Measurements from ENCODE around the gene ZNF32. TPM values are rescaled to one million over a fixed set of nuclear protein-coding genes. Genes with fewer than 3 reads are reported as not detected.
A peak's percentile ranks its signal among the peaks of the same experiment; 100 is the strongest.

ZNF32 gene
- total RNA-seq, 1 experiment from 2014 or later, result 23.9 TPM

DNA sequence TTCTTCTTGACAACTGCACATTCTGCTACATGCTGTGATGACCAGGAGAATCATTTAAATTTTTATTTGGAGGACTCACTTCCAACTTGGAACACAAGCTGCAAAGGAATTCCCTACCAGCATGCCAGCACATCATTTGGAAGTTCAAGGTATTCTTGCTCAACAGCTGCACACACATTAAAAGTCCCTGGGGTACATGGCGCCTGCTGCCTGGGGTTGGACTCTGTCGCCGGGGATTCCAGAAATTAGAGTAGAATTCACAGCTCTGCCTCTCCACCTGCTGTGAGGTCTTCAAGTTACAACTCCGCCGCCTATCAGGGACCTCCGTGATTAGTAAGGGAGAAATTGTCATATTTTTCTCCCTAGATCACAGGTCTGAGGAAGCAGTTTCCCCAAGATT, 1.1 kb downstream of the ZNF32 start:
- ChIA-PET POLR2A (no interaction called here), CTCF (interaction anchor here (0.8 to 1.9 kb wide), 2 partner anchors 36 to 74 kb away, joined by 3 to 6 read pairs; no protein-coding TSS in a partner anchor)
- TF ChIP-seq, protein P1, sequence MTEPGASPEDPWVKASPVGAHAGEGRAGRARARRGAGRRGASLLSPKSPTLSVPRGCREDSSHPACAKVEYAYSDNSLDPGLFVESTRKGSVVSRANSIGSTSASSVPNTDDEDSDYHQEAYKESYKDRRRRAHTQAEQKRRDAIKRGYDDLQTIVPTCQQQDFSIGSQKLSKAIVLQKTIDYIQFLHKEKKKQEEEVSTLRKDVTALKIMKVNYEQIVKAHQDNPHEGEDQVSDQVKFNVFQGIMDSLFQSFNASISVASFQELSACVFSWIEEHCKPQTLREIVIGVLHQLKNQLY (CRISPR knock-in tag; IDR thresholded peaks at IDR 0.05), result no peak
- no peak for TF ChIP-seq SMAD4 (CRISPR knock-in tag; IDR thresholded peaks at IDR 0.05)
- no peak for TF ChIP-seq ZNF317 (CRISPR knock-in tag; IDR thresholded peaks at IDR 0.05; ENCODE audit: borderline replicate concordance, low read depth)
- no peak for TF ChIP-seq NR2C2 (CRISPR knock-in tag; IDR thresholded peaks at IDR 0.05)
- TF ChIP-seq, protein P2, sequence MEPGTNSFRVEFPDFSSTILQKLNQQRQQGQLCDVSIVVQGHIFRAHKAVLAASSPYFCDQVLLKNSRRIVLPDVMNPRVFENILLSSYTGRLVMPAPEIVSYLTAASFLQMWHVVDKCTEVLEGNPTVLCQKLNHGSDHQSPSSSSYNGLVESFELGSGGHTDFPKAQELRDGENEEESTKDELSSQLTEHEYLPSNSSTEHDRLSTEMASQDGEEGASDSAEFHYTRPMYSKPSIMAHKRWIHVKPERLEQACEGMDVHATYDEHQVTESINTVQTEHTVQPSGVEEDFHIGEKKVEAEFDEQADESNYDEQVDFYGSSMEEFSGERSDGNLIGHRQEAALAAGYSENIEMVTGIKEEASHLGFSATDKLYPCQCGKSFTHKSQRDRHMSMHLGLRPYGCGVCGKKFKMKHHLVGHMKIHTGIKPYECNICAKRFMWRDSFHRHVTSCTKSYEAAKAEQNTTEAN (CRISPR knock-in tag; IDR thresholded peaks at IDR 0.05), result no peak
- no peak for TF ChIP-seq RORB (CRISPR knock-in tag; IDR thresholded peaks at IDR 0.05)
- TF ChIP-seq, protein P3, sequence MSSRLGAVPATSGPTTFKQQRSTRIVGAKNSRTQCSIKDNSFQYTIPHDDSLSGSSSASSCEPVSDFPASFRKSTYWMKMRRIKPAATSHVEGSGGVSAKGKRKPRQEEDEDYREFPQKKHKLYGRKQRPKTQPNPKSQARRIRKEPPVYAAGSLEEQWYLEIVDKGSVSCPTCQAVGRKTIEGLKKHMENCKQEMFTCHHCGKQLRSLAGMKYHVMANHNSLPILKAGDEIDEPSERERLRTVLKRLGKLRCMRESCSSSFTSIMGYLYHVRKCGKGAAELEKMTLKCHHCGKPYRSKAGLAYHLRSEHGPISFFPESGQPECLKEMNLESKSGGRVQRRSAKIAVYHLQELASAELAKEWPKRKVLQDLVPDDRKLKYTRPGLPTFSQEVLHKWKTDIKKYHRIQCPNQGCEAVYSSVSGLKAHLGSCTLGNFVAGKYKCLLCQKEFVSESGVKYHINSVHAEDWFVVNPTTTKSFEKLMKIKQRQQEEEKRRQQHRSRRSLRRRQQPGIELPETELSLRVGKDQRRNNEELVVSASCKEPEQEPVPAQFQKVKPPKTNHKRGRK (CRISPR knock-in tag; IDR thresholded peaks at IDR 0.05; ENCODE audit: borderline replicate concordance), result no peak
- TF ChIP-seq, protein P4, sequence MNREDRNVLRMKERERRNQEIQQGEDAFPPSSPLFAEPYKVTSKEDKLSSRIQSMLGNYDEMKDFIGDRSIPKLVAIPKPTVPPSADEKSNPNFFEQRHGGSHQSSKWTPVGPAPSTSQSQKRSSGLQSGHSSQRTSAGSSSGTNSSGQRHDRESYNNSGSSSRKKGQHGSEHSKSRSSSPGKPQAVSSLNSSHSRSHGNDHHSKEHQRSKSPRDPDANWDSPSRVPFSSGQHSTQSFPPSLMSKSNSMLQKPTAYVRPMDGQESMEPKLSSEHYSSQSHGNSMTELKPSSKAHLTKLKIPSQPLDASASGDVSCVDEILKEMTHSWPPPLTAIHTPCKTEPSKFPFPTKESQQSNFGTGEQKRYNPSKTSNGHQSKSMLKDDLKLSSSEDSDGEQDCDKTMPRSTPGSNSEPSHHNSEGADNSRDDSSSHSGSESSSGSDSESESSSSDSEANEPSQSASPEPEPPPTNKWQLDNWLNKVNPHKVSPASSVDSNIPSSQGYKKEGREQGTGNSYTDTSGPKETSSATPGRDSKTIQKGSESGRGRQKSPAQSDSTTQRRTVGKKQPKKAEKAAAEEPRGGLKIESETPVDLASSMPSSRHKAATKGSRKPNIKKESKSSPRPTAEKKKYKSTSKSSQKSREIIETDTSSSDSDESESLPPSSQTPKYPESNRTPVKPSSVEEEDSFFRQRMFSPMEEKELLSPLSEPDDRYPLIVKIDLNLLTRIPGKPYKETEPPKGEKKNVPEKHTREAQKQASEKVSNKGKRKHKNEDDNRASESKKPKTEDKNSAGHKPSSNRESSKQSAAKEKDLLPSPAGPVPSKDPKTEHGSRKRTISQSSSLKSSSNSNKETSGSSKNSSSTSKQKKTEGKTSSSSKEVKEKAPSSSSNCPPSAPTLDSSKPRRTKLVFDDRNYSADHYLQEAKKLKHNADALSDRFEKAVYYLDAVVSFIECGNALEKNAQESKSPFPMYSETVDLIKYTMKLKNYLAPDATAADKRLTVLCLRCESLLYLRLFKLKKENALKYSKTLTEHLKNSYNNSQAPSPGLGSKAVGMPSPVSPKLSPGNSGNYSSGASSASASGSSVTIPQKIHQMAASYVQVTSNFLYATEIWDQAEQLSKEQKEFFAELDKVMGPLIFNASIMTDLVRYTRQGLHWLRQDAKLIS (CRISPR knock-in tag; IDR thresholded peaks at IDR 0.05; ENCODE audit: borderline replicate concordance), result no peak
- no peak for ATAC-seq
- Mint-ChIP-seq H3K9me3 (peaks cover 45% of the 10 kb centered on the region), H3K4me3 (peak overlapping the region; percentile 91), H3K36me3 (peaks cover 49% of the 10 kb centered on the region), H3K4me1 (peaks cover 15% of the 10 kb centered on the region), H3K27me3 (ENCODE audit: low read depth) (peaks cover 47% of the 10 kb centered on the region), H3K27ac (no peak overlapping the region)
- no peak for DNase-seq (ENCODE audit: low spot score)

DNA sequence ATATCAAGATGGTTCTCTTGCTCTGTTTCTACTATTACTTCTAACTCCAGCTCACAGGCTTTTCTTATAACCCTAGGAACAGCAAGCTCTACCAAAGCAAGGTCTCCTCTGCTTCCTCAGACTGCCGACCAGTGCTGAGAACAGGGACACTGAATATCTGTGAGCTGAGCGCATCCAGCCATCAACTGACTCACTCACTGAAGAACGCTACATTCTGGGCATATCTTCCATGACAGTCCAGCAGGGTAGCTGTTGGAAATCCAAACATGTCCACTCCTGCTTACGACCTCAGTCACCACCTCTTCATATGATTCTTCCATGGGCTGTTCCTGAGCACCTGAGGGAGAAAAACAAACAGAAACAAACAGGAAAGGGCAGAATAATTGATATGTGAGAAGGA, 2.8 kb downstream of the ZNF32 start:
- DNase-seq (ENCODE audit: low spot score), result no peak
- H3K27ac Mint-ChIP-seq, result no peak overlapping the region
- peaks cover 44% of the 10 kb centered on the region for H3K27me3 Mint-ChIP-seq (ENCODE audit: low read depth)
- ATAC-seq, result no peak
- H3K36me3 Mint-ChIP-seq, result peaks cover 63% of the 10 kb centered on the region
- H3K9me3 Mint-ChIP-seq, result peaks cover 60% of the 10 kb centered on the region
- H3K4me1 Mint-ChIP-seq, result peaks cover 14% of the 10 kb centered on the region
- POLR2A ChIA-PET, result no interaction called here
- CTCF ChIA-PET, result interaction anchor here (0.7 kb wide), 1 partner anchor 440 kb away, joined by 4 read pairs; no protein-coding TSS in a partner anchor
- no peak overlapping the region for H3K4me3 Mint-ChIP-seq
- TF ChIP-seq FOXK1 (CRISPR knock-in tag; IDR thresholded peaks at IDR 0.05), result no peak
- no peak for TF ChIP-seq SMAD4 (CRISPR knock-in tag; IDR thresholded peaks at IDR 0.05)
- no peak for TF ChIP-seq MXD4 (CRISPR knock-in tag; IDR thresholded peaks at IDR 0.05; ENCODE audit: borderline replicate concordance)
- TF ChIP-seq, protein P5, sequence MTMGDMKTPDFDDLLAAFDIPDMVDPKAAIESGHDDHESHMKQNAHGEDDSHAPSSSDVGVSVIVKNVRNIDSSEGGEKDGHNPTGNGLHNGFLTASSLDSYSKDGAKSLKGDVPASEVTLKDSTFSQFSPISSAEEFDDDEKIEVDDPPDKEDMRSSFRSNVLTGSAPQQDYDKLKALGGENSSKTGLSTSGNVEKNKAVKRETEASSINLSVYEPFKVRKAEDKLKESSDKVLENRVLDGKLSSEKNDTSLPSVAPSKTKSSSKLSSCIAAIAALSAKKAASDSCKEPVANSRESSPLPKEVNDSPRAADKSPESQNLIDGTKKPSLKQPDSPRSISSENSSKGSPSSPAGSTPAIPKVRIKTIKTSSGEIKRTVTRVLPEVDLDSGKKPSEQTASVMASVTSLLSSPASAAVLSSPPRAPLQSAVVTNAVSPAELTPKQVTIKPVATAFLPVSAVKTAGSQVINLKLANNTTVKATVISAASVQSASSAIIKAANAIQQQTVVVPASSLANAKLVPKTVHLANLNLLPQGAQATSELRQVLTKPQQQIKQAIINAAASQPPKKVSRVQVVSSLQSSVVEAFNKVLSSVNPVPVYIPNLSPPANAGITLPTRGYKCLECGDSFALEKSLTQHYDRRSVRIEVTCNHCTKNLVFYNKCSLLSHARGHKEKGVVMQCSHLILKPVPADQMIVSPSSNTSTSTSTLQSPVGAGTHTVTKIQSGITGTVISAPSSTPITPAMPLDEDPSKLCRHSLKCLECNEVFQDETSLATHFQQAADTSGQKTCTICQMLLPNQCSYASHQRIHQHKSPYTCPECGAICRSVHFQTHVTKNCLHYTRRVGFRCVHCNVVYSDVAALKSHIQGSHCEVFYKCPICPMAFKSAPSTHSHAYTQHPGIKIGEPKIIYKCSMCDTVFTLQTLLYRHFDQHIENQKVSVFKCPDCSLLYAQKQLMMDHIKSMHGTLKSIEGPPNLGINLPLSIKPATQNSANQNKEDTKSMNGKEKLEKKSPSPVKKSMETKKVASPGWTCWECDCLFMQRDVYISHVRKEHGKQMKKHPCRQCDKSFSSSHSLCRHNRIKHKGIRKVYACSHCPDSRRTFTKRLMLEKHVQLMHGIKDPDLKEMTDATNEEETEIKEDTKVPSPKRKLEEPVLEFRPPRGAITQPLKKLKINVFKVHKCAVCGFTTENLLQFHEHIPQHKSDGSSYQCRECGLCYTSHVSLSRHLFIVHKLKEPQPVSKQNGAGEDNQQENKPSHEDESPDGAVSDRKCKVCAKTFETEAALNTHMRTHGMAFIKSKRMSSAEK (CRISPR knock-in tag; IDR thresholded peaks at IDR 0.05; ENCODE audit: borderline replicate concordance), result no peak
- TF ChIP-seq GABPB1 (CRISPR knock-in tag; IDR thresholded peaks at IDR 0.05), result no peak

All from WTC11 (cell line).